Stimulated activated CD8-positive, alpha-beta memory T cell treated with anti-CD3 and anti-CD28 coated beads, Interleukin-12 subunit alpha, Interleukin-12 subunit beta, amount 100 ng/mL, for 1 hour (primary cell): Measurements from ENCODE around the gene TSPAN10.
"Not testable (repeated sequence)": the region's sequence is repeated elsewhere in the genome, so short reads cannot be mapped to it uniquely, and the experiment has no call there.

ENCODE experiments used
- DNase-seq: peaks from one replicate; pipeline ENCODE4 v3.0.0-alpha.2; 2020; ENCODE audit warnings: low read depth

TSPAN10 gene

GRCh38 chr17:81636505-81637288 is at the start of gene TSPAN10, which contains the start of gene NPLOC4:
TSS of gene TSPAN10 (plus strand) at chr17:81637196. CDS start at chr17:81642413, 5,217 bp downstream.
TSS of gene NPLOC4 (minus strand) at chr17:81637112. CDS start at chr17:81636930, 182 bp downstream.
- peak; percentile 72 for DNase-seq

DNA sequence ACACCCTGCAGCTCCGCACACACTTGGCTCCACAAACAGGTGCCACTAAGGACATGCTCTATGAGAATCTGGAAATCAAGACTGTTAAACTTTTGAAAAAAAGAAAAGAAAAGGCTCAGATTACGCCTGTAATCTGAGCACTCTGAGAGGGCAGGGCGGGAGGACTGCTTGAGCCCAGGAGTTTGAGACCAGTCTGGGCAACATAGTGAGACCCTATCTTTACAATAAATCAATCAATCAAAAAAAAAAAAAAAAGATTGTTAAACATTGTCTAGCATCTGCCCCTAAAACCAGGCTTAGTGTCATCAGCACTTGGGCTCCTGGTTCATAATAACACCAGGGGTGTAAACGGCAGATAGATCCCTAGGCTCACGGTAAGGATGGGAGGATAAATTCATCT is 47.4 kb upstream of the TSPAN10 start:
- no peak for DNase-seq

DNA sequence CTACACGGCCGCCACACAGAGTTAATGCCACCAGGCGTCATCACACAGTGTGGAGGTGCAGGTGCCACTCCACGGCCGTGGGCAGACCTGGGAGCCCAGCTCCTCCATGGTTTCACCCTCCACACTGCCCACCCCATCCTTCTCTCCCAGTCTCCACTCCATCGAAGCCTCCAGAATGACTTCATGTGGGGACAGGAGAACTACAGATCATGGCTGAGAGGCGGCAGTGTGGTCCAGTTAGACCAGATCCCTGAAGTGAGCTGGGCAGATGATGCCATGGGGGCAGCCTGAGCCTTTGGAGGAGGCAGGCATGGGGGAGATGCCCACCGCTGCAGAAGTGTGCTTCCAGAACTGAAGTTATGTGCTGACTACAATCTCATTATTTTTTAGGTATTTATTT is 46.9 kb upstream of the TSPAN10 start:
- no peak for DNase-seq

DNA sequence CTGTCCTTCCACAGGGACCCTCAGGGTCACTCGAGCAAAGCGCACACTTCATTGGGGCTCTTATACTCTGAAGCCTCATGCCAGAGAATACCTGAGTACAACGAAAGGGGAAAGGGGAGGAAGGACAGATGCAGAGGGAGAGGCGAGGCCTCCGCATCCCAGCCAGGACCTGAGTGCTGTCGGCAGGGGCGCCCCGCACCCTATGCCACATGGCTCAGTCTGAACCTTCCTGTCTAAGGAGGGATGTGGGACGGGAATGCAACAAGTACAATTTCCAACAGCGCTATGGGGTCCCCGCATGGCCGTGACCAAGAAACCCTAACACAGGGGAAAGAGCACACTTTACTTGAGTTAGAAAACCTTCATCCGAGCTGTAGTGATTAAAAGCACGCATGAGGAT is 45.0 kb upstream of the TSPAN10 start:
- DNase-seq = no peak

- DNase-seq = no peak
Measured at GRCh38 chr17:81593105-81593871, 43.7 kb upstream of the TSPAN10 start.

GRCh38 chr17:81599719-81600486 is 37.1 kb upstream of the TSPAN10 start:
- DNase-seq = no peak

GRCh38 chr17:81601525-81602120 is 35.4 kb upstream of the TSPAN10 start:
- peak; percentile 15 for DNase-seq

GRCh38 chr17:81603846-81604610 is 33.0 kb upstream of the TSPAN10 start:
- no peak for DNase-seq

- DNase-seq = no peak
Measured at GRCh38 chr17:81607431-81607830, 29.6 kb upstream of the TSPAN10 start.

DNA sequence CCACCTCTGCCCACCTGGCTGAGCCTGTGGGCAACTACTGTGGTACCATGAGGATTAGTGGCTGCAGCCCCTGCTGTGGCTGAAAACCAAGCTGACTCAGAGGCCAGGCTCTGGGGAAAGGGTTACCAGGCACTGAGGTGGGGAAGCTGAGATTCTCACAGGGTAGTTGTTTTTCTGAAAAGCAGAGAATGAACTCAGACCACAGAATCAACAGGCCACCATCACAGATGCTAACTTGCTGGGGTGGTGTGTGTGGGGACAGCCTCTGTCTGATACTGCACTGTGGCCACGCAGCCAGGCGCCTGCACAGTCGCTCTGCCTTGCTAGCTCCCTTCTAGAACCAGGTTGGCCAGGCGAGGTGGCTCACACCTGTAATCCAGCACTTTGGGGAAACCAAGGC is 28.9 kb upstream of the TSPAN10 start:
- DNase-seq = no peak

DNA sequence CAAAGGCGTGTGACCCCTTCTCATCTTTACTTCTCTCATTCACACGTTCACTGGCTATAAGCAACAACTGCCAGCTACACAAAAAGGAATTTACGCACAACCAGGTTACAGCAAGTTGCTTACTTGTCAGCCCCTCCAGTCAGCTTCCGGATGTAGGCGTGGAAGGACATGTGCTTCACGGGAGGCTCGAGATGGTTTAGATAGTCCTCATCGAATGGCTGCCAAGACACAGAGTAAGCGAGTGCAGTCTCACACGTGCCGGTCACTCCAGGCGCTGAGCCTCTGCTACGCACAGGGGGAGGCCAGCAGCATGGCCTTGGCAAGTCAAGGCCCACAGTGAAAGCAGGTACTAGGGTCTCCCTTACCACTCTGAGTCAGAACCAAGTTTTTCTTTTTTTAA is 28.4 kb upstream of the TSPAN10 start:
- no peak for DNase-seq

GRCh38 chr17:81609541-81610311 is 27.3 kb upstream of the TSPAN10 start:
- DNase-seq = no peak

DNA sequence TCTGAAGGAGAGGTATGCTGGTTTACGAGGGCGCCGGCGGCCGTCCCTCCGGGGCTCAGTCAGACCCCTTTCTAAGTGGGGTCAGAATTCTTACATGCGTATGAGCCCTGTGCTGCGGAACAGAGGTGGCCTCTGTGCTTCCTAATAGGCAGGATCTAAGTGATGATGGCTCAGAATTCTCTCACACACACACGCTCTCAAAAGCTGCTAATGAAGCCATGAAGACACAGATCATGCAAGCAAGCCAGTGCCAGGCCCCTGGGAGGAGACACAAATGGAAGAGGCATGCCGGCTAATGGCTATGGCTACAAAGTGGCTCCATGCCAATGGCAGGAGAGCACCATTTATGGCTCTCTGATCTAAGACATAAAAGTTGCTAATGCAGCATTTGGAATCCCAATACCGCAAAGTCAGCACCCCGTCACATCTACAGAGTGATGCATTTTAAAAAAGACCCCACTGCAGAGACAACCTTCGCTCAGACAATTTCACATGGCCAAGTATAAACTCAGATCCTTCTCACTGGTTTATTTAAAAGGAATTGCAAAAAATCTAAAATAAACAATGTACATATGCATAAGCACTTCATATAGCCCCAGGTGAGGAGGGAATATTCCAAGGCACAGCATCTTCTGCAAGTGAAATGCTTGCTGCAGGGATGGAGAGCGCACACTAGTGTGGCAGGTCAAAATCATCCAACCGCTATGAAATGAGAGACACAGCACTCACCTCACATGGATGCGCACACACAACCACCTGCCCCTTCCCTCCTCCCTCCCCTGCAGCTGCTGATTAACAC is 24.6 kb upstream of the TSPAN10 start:
- DNase-seq = no peak

DNA sequence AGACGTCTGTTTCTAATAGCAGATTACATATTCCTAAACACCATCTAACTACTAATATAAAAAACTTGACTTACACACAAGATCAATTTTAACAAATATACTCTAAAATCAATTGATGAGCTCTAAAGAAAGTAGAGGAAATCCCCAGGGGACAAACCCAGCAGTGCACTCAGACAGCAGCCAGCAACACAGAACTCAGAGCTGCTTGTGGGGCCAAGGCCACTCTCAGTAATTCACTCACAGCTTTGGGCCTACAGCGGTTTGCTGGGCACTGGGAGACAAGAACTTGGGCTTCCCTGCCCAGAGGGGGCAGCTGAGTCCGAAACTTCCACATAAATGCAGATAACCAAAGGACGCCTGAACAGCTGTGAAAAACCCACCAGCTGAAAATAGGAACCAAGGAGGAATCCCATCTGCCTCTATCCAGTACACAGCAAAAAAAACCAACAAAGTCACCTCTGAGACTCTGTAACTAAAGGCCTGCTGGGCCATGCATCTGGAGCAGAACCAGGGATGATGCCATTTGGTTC is 21.5 kb upstream of the TSPAN10 start:
- DNase-seq = no peak

- no peak for DNase-seq
Measured at GRCh38 chr17:81616877-81617276, 20.1 kb upstream of the TSPAN10 start.

DNA sequence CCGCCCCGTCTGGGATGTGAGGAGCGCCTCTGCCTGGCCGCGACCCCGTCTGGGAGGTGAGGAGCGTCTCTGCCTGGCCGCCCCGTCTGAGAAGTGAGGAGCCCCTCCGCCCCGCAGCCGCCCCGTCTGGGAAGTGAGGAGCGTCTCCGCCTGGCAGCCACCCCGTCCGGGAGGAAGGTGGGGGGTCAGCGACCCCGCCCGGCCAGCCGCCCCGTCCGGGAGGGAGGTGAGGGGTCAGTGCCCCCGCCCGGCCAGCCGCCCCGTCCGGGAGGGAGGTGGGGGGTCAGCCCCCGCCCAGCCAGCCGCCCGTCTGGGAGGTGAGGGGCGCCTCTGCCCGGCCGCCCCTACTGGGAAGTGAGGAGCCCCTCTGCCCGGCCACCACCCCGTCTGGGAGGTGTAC is 18.7 kb upstream of the TSPAN10 start:
- not testable (repeated sequence) for DNase-seq

DNA sequence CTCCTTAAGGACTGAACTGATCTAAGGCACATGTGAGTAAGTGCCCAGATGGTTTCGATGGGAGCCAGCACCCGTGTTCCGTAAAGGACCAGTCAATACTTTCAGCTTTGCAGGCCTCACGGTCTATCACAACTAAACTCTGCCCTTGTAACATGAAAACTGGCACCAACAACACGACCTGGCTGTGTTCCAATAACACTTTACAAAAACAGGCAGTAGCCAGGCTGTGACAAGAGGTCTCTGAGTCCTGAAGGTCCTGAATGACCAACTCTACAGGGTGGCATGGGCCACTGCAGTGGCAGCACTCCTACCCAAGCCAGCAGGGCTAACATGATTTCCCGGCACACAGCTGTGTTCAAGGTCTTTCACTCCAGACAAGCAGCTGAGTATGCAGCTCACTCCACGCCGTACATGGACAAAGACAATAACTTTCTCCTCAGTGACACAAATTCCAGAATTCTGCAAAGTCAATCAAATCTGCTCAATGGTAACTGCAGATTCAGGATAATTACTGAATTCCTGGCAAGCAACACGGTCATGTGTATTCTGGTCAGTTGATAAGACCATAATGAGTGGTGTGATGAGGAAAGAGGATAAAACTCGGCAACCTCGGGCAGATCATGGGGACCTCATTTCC is 15.4 kb upstream of the TSPAN10 start:
- DNase-seq = no peak

- no peak for DNase-seq
Measured at GRCh38 chr17:81630274-81630673, 6.7 kb upstream of the TSPAN10 start.

DNA sequence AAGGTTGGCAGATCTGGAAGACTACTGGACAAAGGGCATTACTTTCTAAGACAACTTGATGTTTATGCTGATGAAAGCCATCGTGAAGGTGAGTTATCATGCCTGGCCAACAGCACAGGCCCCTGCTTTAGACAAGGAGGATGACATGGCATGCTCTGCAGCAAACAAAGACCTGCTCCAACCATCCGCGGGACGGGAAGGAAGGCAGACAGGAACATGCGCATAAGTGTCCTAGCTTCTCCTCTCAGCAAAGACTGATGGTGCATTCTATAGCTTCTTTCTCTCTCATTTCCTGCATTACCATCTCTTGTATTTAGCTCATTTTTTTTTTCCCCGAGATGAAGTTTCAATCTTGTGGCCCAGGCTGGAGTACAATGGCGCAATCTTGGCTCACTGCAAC is 5.5 kb upstream of the TSPAN10 start:
- no peak for DNase-seq
